Skeletal muscle cell (primary cell): Measurements from ENCODE around the gene MIPEP.
"Not testable (repeated sequence)": the region's sequence is repeated elsewhere in the genome, so short reads cannot be mapped to it uniquely, and the experiment has no call there.

Experiments
- DNase-seq: peaks from one replicate; pipeline ENCODE4 v3.0.0-alpha.2; 2010; ENCODE audit warnings: low read depth
- H3K4me3 ChIP-seq: 2 replicates; pipeline ENCODE4 v1.5.1; 2011; ENCODE audit warnings: low read depth, mild to moderate bottlenecking, control low read depth, low read length, moderate library complexity

Gene MIPEP

GRCh38 chr13:23789576-23790346 is 99.4 kb downstream of the MIPEP start:
- DNase-seq, result no peak
- no peak overlapping the region for H3K4me3 ChIP-seq

- no peak overlapping the region for H3K4me3 ChIP-seq
- DNase-seq, result no peak
Observed at GRCh38 chr13:23788459-23788858, 100.7 kb downstream of the MIPEP start.

GRCh38 chr13:23787464-23787863 is 101.7 kb downstream of the MIPEP start:
- no peak for DNase-seq
- no peak overlapping the region for H3K4me3 ChIP-seq

- H3K4me3 ChIP-seq, result no peak overlapping the region
- no peak for DNase-seq
Observed at GRCh38 chr13:23786607-23787006, 102.6 kb downstream of the MIPEP start.

GRCh38 chr13:23778879-23779278 is 110.3 kb downstream of the MIPEP start:
- H3K4me3 ChIP-seq, result no peak overlapping the region
- DNase-seq, result peak; percentile 86

GRCh38 chr13:23778002-23778652 is 111.1 kb downstream of the MIPEP start:
- peak; percentile 51 for DNase-seq
- no peak overlapping the region for H3K4me3 ChIP-seq

GRCh38 chr13:23777575-23777870 is 111.7 kb downstream of the MIPEP start:
- no peak for DNase-seq
- no peak overlapping the region for H3K4me3 ChIP-seq

DNA sequence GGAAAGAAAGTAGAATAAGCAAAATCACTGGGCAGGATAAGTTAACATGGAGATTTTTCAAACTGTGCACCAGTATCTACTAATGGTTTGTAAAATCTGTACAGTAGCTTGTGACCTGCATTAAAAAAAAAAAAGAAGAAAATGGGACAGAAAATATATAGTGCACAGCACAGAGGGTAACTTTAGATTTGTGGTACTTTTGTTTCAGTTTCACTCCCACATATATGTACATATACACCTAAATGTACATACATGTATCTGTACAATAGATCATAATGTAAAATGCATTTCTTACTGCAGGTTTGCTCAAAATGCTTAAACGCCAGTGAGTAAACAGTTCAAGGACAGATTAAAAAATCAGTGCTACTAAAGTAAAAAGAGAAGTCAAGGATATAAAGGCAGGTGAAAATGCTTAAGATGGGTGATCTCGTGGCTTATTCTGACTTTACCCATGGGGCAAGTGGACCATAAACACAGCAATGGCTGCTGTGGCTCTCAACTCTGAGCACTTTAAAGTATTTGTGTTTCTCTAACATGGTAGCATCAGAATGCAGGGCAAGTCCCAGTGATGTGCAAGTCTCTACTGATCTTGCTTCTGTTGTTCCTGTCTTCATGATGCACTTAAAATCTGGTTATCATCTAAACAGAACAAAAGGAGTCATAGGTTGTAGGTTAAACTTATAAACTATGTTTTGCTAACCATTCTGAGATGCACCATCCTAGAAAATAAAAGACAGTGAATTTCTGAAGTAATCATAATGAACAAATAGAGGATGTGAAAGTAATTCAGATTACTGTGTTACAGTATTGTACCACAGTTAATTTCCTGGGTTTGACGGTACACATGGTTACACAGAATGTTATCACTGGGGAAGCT is 112.3 kb downstream of the MIPEP start:
- DNase-seq, result no peak
- H3K4me3 ChIP-seq, result no peak overlapping the region

GRCh38 chr13:23772717-23773116 is 116.5 kb downstream of the MIPEP start:
- no peak for DNase-seq
- no peak overlapping the region for H3K4me3 ChIP-seq

GRCh38 chr13:23771956-23772355 is 117.2 kb downstream of the MIPEP start:
- no peak overlapping the region for H3K4me3 ChIP-seq
- no peak for DNase-seq

- no peak overlapping the region for H3K4me3 ChIP-seq
- no peak for DNase-seq
Observed at GRCh38 chr13:23771552-23771951, 117.6 kb downstream of the MIPEP start.

GRCh38 chr13:23770973-23771372 is 118.2 kb downstream of the MIPEP start:
- H3K4me3 ChIP-seq, result no peak overlapping the region
- DNase-seq, result no peak

DNA sequence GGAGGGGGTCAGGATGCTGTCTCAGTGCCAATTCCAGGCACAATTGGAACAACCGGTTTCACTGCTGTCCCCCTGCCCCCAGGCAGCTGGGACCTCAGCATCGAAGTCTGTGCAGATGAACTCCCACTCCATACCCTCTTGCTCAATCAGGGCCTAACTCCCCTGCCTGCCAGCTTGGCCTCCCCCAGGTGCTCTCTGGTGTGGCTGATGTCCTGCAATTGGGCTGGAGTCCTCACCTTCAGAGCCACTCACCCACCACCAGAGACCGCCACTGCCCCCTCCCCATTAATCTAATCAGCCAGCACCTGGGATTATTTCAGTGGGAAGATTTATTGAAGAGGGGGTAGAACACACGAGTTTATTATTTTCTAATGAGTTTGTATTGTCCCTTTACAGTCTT is 118.8 kb downstream of the MIPEP start:
- no peak overlapping the region for H3K4me3 ChIP-seq
- no peak for DNase-seq

- no peak for DNase-seq
- H3K4me3 ChIP-seq, result no peak overlapping the region
Observed at GRCh38 chr13:23769401-23769800, 119.8 kb downstream of the MIPEP start.

GRCh38 chr13:23767838-23768237 is 121.4 kb downstream of the MIPEP start:
- DNase-seq, result no peak
- H3K4me3 ChIP-seq, result no peak overlapping the region

GRCh38 chr13:23766939-23767338 is 122.3 kb downstream of the MIPEP start:
- no peak overlapping the region for H3K4me3 ChIP-seq

GRCh38 chr13:23766283-23766682 is 122.9 kb downstream of the MIPEP start:
- H3K4me3 ChIP-seq, result no peak overlapping the region
- no peak for DNase-seq

More at GRCh38 chr13:23766939-23767338, 122.3 kb downstream of the MIPEP start:
- no peak for DNase-seq

- DNase-seq, result no peak
- no peak overlapping the region for H3K4me3 ChIP-seq
Observed at GRCh38 chr13:23765531-23765930, 123.7 kb downstream of the MIPEP start.

DNA sequence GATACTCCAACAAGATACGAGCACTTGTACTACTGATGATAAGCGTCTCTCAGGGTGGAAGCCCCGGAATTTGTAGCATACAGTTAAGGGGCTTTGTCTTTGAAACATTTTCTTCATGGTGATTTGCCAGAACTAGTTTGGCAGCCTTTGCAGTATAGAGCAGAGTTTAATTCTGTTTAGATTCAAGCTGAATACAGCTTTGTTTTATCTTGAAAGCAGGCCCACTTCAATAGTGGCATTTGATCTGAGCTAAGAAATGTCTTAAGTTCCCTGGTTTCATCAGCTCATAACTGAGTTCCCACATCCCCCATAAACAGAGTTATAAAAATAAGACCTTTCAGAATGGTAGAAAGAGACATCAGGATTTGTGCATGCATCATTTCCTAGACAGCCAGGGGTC is 125.9 kb downstream of the MIPEP start:
- H3K4me3 ChIP-seq, result no peak overlapping the region
- DNase-seq, result no peak

- not testable (repeated sequence) for DNase-seq, H3K4me3 ChIP-seq
Observed at GRCh38 chr13:23761760-23762159, 127.4 kb downstream of the MIPEP start.
